GM19467 (cell line): ENCODE results near the gene SIM1.

ENCODE experiments used
- ATAC-seq: cut with Tn5 transposase; IDR thresholded peaks from one replicate; pipeline ENCODE4 v1.9.1; 2021; ENCODE audit warnings: mild to moderate bottlenecking, moderate library complexity; ENCODE audit not compliant: unreplicated experiment

Gene SIM1

GRCh38 chr6:100433726-100434435 lies 30.8 kb downstream of the SIM1 start:
- ATAC-seq = no peak

- ATAC-seq = no peak
These were observed 32.6 kb downstream of the SIM1 start for GRCh38 chr6:100432136-100432535.

- no peak for ATAC-seq
These were observed 33.8 kb downstream of the SIM1 start for GRCh38 chr6:100430962-100431361.

- no peak for ATAC-seq
These were observed 37.3 kb downstream of the SIM1 start for GRCh38 chr6:100427452-100427851.

- no peak for ATAC-seq
These were observed 37.9 kb downstream of the SIM1 start for GRCh38 chr6:100426744-100427338.

- no peak for ATAC-seq
These were observed 38.5 kb downstream of the SIM1 start for GRCh38 chr6:100426241-100426640.

GRCh38 chr6:100420711-100421110 lies 44.0 kb downstream of the SIM1 start:
- ATAC-seq = no peak

- no peak for ATAC-seq
These were observed 47.7 kb downstream of the SIM1 start for GRCh38 chr6:100417036-100417435.

- no peak for ATAC-seq
These were observed 49.0 kb downstream of the SIM1 start for GRCh38 chr6:100415768-100416167.

GRCh38 chr6:100412872-100413271 lies 51.8 kb downstream of the SIM1 start:
- ATAC-seq = no peak

- no peak for ATAC-seq
These were observed 60.7 kb downstream of the SIM1 start for GRCh38 chr6:100404051-100404450.

- ATAC-seq = no peak
These were observed 71.2 kb downstream of the SIM1 start for GRCh38 chr6:100393493-100393892.

- ATAC-seq = no peak
These were observed 72.3 kb downstream of the SIM1 start for GRCh38 chr6:100392423-100392822.

GRCh38 chr6:100388868-100389519 lies 75.7 kb downstream of the SIM1 start:
- no peak for ATAC-seq

GRCh38 chr6:100382767-100383195 lies 81.9 kb downstream of the SIM1 start:
- no peak for ATAC-seq

- ATAC-seq = no peak
These were observed 82.7 kb downstream of the SIM1 start for GRCh38 chr6:100382031-100382430.

- ATAC-seq = no peak
These were observed 83.6 kb downstream of the SIM1 start for GRCh38 chr6:100381111-100381510.

GRCh38 chr6:100379386-100379785 lies 85.3 kb downstream of the SIM1 start:
- ATAC-seq = no peak

GRCh38 chr6:100378576-100378975 lies 86.1 kb downstream of the SIM1 start:
- ATAC-seq = no peak

- ATAC-seq = no peak
These were observed 88.6 kb downstream of the SIM1 start for GRCh38 chr6:100376103-100376502.

GRCh38 chr6:100372326-100373091 lies 92.2 kb downstream of the SIM1 start:
- no peak for ATAC-seq
